ENCODE data around the gene POU6F2.
"Not testable (repeated sequence)": the region's sequence is repeated elsewhere in the genome, so short reads cannot be mapped to it uniquely, and the experiment has no call there.

Gene POU6F2

GRCh38 chr7:39374436-39375040 is 396.8 kb downstream of the POU6F2 start:
- DNase-seq: no peak

GRCh38 chr7:39375047-39375873 is 397.6 kb downstream of the POU6F2 start:
- DNase-seq: no peak

DNA sequence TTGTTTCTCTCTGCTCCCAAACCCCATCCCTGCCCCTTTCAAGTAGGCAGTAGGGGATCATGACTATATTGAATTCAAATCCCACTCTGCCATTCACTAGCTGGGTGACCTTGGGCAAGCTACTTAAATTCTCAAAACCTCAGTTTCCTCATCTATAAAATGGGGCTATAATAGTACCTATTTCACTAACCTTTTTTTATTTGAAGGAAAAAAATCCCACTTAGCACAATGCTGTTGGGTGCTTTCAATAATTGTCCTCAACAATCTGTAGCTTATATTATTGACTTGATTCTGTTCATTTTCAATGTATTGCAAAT is 398.1 kb downstream of the POU6F2 start:
- no peak for DNase-seq

DNA sequence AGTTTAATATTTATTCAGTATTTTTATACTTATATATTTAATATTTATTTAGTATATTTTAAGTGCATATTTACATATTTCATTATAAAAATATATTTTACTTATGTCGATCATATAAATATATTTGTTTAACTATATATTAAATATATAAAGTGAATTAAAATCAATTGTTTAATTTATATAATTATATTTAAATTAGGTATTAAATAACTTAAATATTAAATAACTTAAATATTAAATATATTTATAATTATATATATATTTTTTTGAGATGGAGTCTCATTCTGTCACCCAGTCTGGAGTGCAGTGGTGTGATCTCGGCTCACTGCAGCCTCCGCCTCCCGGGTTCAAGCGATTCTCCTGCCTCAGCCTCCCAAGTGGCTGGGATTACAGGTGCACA is 399.2 kb downstream of the POU6F2 start:
- DNase-seq: not testable (repeated sequence)

DNA sequence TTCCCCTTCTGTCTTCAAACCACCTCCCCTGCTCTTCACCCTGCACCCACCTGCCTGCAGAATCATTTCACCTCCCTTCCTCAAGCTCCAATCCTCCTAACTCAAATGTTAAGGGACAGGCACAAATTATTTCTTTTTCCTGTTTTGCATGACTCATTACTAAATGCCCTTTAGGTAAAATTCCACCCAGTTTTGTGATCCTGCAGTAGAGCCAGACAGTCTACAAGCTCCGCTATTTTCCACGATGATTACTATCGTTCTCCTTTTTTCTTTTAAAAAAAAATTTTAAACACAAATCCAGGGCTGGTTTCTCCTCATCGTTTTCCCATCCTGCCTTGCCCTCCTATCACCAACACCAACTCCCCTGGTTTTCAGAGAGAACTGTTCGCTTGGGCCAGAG is 401.7 kb downstream of the POU6F2 start:
- no peak for DNase-seq

GRCh38 chr7:39383136-39383535 is 405.4 kb downstream of the POU6F2 start:
- no peak for DNase-seq

GRCh38 chr7:39384386-39384785 is 406.7 kb downstream of the POU6F2 start:
- no peak for DNase-seq

- no peak for DNase-seq
These were observed 409.0 kb downstream of the POU6F2 start for GRCh38 chr7:39386718-39387117.

- no peak for DNase-seq
These were observed 414.4 kb downstream of the POU6F2 start for GRCh38 chr7:39392151-39392550.

- DNase-seq: no peak
These were observed 416.5 kb downstream of the POU6F2 start for GRCh38 chr7:39394105-39394680.

DNA sequence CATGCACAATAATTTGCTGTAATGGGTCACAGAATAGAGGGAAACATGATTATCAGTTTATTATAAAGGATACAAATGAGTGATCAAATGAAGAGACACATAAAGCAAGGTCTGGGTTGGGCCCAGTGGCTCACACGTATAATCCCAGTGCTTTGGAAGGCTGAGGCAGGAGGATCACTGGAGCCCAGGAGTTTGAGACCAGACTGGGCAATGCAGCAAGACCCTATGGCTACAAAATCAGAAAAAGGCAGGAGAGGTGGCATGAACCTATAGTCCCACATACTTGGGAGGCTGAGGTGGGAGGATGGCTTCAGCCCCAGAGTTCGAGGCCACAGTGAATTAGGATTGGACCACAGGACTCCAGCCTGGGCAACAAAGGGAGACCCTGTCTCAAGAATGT is 421.7 kb downstream of the POU6F2 start:
- DNase-seq: no peak

GRCh38 chr7:39399986-39400385 is 422.3 kb downstream of the POU6F2 start:
- DNase-seq: no peak

DNA sequence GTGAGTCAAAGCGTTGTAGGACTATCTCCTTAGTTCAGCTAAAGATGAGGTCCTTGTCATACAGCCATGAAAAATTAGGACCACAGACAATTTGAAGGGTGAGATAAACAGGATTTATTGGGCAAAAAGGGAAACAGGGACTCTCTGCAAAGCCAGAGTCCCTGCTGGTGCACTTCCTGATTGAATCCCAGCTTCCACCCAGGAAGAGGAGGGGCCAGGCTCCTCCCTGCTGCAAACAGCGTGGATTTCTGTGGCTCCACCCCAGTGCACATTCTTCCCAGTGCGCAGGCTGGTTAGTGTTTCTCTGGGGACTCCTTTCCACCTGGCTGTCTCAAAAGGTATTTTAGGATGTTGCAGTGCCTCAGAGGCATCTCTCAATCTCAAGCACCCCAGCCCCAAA is 423.1 kb downstream of the POU6F2 start:
- no peak for DNase-seq

GRCh38 chr7:39402034-39402433 is 424.3 kb downstream of the POU6F2 start:
- no peak for DNase-seq

GRCh38 chr7:39404907-39405306 is 427.2 kb downstream of the POU6F2 start:
- DNase-seq: no peak

- no peak for DNase-seq
These were observed 427.9 kb downstream of the POU6F2 start for GRCh38 chr7:39405581-39405980.

GRCh38 chr7:39406467-39406866 is 428.8 kb downstream of the POU6F2 start:
- DNase-seq: no peak

GRCh38 chr7:39407137-39407536 is 429.4 kb downstream of the POU6F2 start:
- no peak for DNase-seq

GRCh38 chr7:39407723-39408122 is 430.0 kb downstream of the POU6F2 start:
- DNase-seq: no peak

DNA sequence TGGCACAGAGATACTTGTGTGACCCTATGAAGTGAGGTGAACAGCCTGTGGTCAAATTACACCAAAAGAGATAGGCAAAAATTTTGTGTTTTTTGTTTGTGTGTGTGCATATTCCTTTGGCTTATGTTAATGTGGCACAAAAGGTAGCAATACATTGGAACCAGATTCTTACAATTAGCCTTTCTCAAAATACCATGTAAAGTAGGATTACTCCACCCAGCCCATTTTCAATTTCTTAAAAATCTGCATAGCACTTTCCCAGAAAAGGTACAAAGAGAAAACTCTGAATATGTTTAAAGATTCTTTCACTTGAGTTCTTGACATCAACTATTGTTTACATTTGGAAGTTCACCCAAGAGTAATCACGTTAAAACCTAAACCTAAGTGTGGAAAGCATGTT is 431.2 kb downstream of the POU6F2 start:
- no peak for DNase-seq

DNA sequence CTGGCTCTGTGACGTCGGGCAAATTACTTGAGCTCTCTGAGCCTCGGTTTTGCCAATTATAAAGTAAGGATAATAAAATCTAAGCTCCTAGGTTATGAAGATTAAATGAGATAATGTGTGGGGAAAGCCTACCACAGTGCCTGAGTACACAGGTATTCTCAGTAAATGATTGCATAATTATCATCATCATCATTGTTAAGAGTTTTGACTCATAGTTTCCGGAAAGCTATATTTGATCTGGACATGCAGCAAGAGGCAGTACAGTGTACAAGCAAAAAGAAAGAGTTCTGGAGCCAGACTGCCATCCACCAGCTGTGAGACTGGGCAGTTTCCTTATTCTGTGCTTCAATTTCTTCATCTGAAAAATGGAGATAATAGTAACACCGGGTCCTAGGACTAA is 432.9 kb downstream of the POU6F2 start:
- DNase-seq: no peak

DNA sequence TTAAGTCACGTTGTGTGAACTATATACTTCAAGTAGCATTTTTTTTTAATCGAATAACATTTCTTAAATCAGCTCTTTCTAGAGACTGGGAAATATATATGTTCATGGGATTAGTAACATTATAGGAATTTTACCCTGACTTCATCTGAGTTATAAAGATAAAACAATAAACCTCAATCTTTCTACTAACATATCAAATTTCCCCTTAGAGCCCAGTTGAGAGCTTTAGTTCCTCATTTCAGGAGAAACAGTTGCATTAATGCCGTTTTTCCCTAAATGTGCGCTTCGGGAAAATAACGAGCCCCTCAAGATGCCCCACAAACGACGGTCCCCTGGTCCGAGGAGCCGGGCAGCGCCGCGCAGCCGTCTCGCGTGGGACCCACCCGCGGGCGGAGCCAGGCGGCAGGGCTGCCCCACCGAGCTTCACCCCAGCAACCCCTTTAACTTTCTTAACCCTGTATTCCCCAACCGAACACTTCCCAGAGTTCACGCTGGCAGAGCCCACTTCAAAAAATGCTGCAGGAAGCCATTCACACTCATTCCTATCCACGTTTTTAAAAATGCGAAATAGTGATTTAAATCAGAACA is 436.0 kb downstream of the POU6F2 start:
- peak; percentile 10 to 11 for DNase-seq

DNA sequence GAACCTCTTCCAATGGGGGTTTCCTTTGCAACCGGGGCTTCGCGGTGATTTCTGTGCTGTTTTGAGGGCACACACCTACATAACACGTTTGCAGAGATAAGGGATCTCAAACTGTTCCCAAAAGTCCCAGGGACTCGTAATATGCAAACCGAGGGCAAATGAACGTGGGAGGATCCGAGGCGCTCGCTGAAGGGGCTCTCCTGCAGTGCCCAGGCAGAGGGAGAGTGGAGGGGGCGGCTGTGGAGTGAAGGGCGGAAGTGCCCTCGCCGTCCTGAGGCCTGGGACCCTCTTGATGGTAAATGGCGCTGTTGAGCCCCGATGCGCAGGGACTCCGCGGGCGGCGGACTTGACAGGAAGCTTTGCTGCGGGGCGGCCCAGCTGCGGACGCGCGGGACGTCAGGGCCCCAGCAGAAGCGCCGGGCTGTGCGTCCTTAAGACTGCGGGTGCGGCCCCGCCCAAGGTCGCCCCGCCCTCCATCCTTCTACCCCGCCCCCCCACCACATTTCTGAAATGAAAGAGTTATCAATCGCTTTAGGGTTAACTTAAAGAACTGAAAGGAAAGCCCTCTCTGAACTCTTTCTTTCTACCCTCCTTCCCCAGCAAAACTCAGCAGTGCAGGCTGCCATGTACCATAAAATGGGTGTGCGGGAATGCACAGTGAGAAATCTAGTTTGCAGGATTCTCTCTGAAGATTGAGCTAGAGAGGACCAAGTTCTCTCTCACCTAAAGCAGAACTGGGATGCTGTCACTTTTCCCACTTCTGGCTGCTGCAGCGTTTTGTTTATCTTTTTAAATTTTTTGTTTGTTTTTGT is 436.7 kb downstream of the POU6F2 start:
- peak; percentile 15 to 59 for DNase-seq
